ENCODE measurements around the gene SPOCD1.

DNA sequence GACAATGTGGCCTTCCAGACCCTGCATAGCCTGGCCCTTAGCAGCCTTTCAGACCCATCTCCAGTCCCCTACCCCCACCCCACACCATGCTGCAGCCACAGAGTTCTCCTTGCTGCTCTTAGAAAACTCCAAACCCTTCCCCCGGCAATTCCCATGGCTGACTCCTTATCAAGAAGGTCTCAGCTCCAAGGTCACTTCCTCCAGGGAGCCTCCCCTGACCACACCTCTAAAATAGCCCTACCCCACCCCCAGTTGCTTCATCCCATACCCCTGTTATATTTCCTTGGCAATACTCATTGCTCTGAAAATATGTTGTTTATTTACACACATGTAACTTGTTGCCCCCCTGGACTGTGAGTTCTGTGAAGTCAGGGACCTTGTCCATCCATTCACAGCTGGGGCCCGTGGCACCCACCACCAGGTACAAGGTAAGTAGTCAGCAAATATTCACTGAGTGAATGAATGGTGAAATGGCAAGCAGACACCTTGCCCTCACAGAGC, 47.4 kb downstream of the SPOCD1 start:
- TF ChIP-seq CHD1 (IDR thresholded peaks at IDR 0.05; ENCODE audit: low read depth, low read length) (no peak), MAFK (IDR thresholded peaks at IDR 0.05; ENCODE audit: low read depth, low read length) (no peak), POLR2A (IDR thresholded peaks at IDR 0.05; ENCODE audit: low read depth, low read length) (no peak), BHLHE40 (IDR thresholded peaks at IDR 0.05; ENCODE audit: low read depth, low read length) (no peak), CEBPB (IDR thresholded peaks at IDR 0.05; ENCODE audit: low read depth, low read length) (no peak), RAD21 (IDR thresholded peaks at IDR 0.05; ENCODE audit: low read length) (no peak), SMC3 (IDR thresholded peaks at IDR 0.05; ENCODE audit: low read depth, low read length) (no peak), FOS (IDR thresholded peaks at IDR 0.05; ENCODE audit: low read depth, low read length) (no peak), RFX5 (IDR thresholded peaks at IDR 0.05; ENCODE audit: low read depth, low read length) (no peak), MXI1 (IDR thresholded peaks at IDR 0.05; ENCODE audit: borderline replicate concordance, low read depth, low read length) (no peak)
- TF ChIP-seq, protein P1, sequence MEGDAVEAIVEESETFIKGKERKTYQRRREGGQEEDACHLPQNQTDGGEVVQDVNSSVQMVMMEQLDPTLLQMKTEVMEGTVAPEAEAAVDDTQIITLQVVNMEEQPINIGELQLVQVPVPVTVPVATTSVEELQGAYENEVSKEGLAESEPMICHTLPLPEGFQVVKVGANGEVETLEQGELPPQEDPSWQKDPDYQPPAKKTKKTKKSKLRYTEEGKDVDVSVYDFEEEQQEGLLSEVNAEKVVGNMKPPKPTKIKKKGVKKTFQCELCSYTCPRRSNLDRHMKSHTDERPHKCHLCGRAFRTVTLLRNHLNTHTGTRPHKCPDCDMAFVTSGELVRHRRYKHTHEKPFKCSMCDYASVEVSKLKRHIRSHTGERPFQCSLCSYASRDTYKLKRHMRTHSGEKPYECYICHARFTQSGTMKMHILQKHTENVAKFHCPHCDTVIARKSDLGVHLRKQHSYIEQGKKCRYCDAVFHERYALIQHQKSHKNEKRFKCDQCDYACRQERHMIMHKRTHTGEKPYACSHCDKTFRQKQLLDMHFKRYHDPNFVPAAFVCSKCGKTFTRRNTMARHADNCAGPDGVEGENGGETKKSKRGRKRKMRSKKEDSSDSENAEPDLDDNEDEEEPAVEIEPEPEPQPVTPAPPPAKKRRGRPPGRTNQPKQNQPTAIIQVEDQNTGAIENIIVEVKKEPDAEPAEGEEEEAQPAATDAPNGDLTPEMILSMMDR (conservative IDR thresholded peaks at IDR 0.05; ENCODE audit: low read depth, low read length), result no peak
- TF ChIP-seq, protein P2, sequence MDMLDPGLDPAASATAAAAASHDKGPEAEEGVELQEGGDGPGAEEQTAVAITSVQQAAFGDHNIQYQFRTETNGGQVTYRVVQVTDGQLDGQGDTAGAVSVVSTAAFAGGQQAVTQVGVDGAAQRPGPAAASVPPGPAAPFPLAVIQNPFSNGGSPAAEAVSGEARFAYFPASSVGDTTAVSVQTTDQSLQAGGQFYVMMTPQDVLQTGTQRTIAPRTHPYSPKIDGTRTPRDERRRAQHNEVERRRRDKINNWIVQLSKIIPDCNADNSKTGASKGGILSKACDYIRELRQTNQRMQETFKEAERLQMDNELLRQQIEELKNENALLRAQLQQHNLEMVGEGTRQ (IDR thresholded peaks at IDR 0.05; ENCODE audit: low read depth, low read length), result no peak
